NCI-H1105 (cell line): ENCODE data around the gene MMP28.

Source experiments
- DNase-seq: peaks from one replicate; lab custom pipeline; 2025; lab: John Stamatoyannopoulos, UW

The MMP28 gene

GRCh38 chr17:35795007-35795870 is at the start of gene MMP28:
MMP28 (minus strand) TSS chr17:35795641; CDS start chr17:35795377, 264 bp downstream.
- peak; percentile 33 for DNase-seq

- no peak for DNase-seq
These were observed 49.1 kb upstream of the MMP28 start for GRCh38 chr17:35844547-35844946.

- no peak for DNase-seq
These were observed 48.3 kb upstream of the MMP28 start for GRCh38 chr17:35843698-35844097.

- no peak for DNase-seq
These were observed 46.8 kb upstream of the MMP28 start for GRCh38 chr17:35842239-35842638.

- no peak for DNase-seq
These were observed 46.1 kb upstream of the MMP28 start for GRCh38 chr17:35841505-35841904.

GRCh38 chr17:35841101-35841500 is 45.7 kb upstream of the MMP28 start:
- DNase-seq: no peak

- no peak for DNase-seq
These were observed 29.8 kb upstream of the MMP28 start for GRCh38 chr17:35825206-35825605.

GRCh38 chr17:35821308-35821707 is 25.9 kb upstream of the MMP28 start:
- no peak for DNase-seq

- DNase-seq: no peak
These were observed 24.0 kb upstream of the MMP28 start for GRCh38 chr17:35819455-35819854.

GRCh38 chr17:35817196-35817595 is 21.8 kb upstream of the MMP28 start:
- DNase-seq: no peak

GRCh38 chr17:35816723-35817122 is 21.3 kb upstream of the MMP28 start:
- no peak for DNase-seq

- DNase-seq: no peak
These were observed 17.0 kb upstream of the MMP28 start for GRCh38 chr17:35812456-35812855.

- no peak for DNase-seq
These were observed 16.3 kb upstream of the MMP28 start for GRCh38 chr17:35811759-35812158.

GRCh38 chr17:35809855-35810461 is 14.5 kb upstream of the MMP28 start:
- no peak for DNase-seq

GRCh38 chr17:35808962-35809854 is 13.8 kb upstream of the MMP28 start, which contains the start of gene TAF15:
TAF15 (plus strand) TSS chr17:35809484; CDS start chr17:35809570, 86 bp downstream.
- DNase-seq: peak; percentile 93

- DNase-seq: no peak
These were observed 13.0 kb upstream of the MMP28 start for GRCh38 chr17:35808240-35808961.

GRCh38 chr17:35807371-35808144 is 12.1 kb upstream of the MMP28 start:
- no peak for DNase-seq

GRCh38 chr17:35804658-35805192 is 9.3 kb upstream of the MMP28 start:
- DNase-seq: peak; percentile 33

GRCh38 chr17:35801583-35802224 is 6.3 kb upstream of the MMP28 start:
- DNase-seq: no peak

- peak; percentile 2 for DNase-seq
These were observed 4.5 kb upstream of the MMP28 start for GRCh38 chr17:35799942-35800341.
